HG02642 (cell line): Measurements from ENCODE around the gene CERS2.
"Not testable (repeated sequence)": the region's sequence is repeated elsewhere in the genome, so short reads cannot be mapped to it uniquely, and the experiment has no call there.

Experiments
- ATAC-seq: cut with Tn5 transposase; IDR thresholded peaks from one replicate; pipeline ENCODE4 v1.9.1; 2021; ENCODE audit warnings: mild to moderate bottlenecking; ENCODE audit not compliant: unreplicated experiment, poor library complexity

Gene CERS2

GRCh38 chr1:150971583-150972416 lies 2.8 kb downstream of the CERS2 start:
- no peak for ATAC-seq

- no peak for ATAC-seq
These were observed 3.6 kb downstream of the CERS2 start for GRCh38 chr1:150970808-150971582.

GRCh38 chr1:150969626-150970025 lies 5.0 kb downstream of the CERS2 start:
- no peak for ATAC-seq

- ATAC-seq: no peak
These were observed 6.1 kb downstream of the CERS2 start for GRCh38 chr1:150968491-150968890.

- ATAC-seq: no peak
These were observed 6.7 kb downstream of the CERS2 start for GRCh38 chr1:150967936-150968335.

GRCh38 chr1:150966011-150966410 lies 8.6 kb downstream of the CERS2 start:
- no peak for ATAC-seq

GRCh38 chr1:150965605-150966004 lies 9.0 kb downstream of the CERS2 start:
- ATAC-seq: no peak

GRCh38 chr1:150964164-150964489 lies 10.5 kb downstream of the CERS2 start:
- ATAC-seq: no peak

GRCh38 chr1:150963321-150964163 lies 11.1 kb downstream of the CERS2 start:
- no peak for ATAC-seq

GRCh38 chr1:150961756-150962155 lies 12.9 kb downstream of the CERS2 start:
- no peak for ATAC-seq

- ATAC-seq: no peak
These were observed 14.0 kb downstream of the CERS2 start for GRCh38 chr1:150960646-150961045.

- ATAC-seq: no peak
These were observed 17.0 kb downstream of the CERS2 start for GRCh38 chr1:150957666-150958065.

GRCh38 chr1:150955280-150955679 lies 19.4 kb downstream of the CERS2 start:
- ATAC-seq: no peak

- no peak for ATAC-seq
These were observed 19.9 kb downstream of the CERS2 start for GRCh38 chr1:150954708-150955107.

- ATAC-seq: no peak
These were observed 29.8 kb downstream of the CERS2 start for GRCh38 chr1:150944856-150945255.

- ATAC-seq: no peak
These were observed 42.9 kb downstream of the CERS2 start for GRCh38 chr1:150931773-150932172.

- not testable (repeated sequence) for ATAC-seq
These were observed 45.9 kb downstream of the CERS2 start for GRCh38 chr1:150928775-150929174.

- no peak for ATAC-seq
These were observed 46.3 kb downstream of the CERS2 start for GRCh38 chr1:150928286-150928685.

GRCh38 chr1:150927624-150928023 lies 47.0 kb downstream of the CERS2 start:
- no peak for ATAC-seq

- ATAC-seq: peak; percentile 89
These were observed 48.4 kb downstream of the CERS2 start, which contains the start of gene SETDB1 for GRCh38 chr1:150926097-150926741. Gene SETDB1, plus strand, starts transcription at chr1:150926363. Its CDS starts 1,352 bp downstream, at chr1:150927715.
